GM18517 (cell line): Measurements from ENCODE around the gene CELA2B.
"Not testable (repeated sequence)": the region's sequence is repeated elsewhere in the genome, so short reads cannot be mapped to it uniquely, and the experiment has no call there.

ENCODE experiments used
- ATAC-seq: cut with Tn5 transposase; IDR thresholded peaks from one replicate; pipeline ENCODE4 v1.9.1; 2021; ENCODE audit warnings: mild to moderate bottlenecking, moderate library complexity; ENCODE audit not compliant: unreplicated experiment

The CELA2B gene

DNA sequence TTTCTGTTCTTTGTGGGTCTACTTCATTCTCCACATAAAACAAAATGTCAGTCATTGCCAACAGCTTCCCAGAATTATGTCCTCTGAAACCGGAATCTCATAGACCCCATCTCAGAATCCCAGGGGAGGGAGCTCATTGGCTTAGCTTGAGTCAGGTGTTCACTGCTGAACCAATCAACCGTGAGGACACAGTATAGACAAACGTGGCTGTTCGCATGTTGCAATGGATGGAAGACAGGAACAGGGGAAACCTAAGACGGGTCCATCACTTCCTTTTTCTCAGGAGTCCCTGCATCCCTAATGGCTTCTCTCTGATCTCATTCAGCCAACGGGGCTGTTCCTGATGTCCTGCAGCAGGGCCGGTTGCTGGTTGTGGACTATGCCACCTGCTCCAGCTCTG, 10.2 kb upstream of the CELA2B start:
- ATAC-seq = no peak

DNA sequence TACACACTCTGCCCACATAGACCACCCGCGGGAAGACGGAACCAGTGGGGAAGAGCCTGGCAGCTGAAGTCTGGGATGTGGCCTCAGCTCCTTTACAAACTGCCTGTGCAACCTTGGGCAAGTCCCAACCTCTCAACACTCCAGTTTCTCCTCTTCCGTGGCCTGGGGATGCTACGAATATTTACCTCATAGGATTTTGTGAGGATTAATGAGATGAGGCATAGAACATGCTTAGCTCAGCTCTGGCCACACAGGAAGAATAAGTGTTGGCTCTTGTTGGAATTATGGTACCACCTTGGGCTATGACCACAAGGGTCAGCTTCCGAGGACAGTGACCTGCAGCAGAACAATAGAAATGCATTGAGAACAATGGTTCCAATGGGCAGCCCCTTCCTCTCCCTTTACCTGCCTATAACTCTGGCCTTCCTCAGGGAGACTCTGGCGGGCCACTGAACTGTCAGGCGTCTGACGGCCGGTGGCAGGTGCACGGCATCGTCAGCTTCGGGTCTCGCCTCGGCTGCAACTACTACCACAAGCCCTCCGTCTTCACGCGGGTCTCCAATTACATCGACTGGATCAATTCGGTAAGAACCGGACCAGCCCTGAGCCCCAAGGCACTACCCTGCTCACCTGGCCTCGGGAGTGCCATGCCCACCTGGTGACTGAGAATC, 8.8 kb upstream of the CELA2B start:
- ATAC-seq = not testable (repeated sequence)

DNA sequence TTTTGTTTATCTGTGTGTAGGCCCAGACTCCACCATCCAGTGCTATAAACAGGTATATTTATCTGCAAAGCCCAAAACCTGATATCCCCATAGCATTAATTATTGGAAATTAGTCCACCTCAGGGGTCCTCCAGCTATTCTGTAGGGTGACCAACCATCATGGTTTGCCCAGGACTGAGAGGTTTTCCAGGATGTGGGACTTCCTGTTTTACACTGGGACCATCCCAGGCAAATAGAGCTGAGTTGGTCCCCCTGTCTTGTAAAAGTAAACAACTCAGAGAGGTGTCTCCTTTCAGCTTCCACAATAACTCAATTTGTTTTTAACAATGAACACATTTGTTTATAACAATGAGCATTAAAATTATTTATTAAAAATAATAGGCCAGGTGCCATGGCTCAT, 7.8 kb upstream of the CELA2B start:
- ATAC-seq = no peak

DNA sequence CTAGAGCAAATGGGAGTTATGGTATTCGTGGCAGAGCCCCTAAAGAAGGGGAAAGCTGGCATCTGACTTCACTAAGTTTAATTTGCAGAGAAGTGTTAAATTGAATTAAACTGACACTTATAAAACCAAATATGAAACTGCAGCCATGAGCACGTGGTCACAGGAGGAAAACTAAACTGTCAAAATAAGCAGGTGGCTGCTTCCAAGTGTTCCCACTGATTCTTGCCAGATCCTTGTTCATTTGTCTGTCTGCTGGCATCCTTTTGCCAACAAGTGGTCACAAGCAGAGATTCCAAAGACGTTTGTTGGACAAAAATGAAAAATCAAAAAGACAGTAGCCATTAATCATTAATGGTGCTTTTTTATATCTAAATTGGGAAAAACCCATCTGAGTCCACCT, 6.5 kb upstream of the CELA2B start:
- no peak for ATAC-seq

DNA sequence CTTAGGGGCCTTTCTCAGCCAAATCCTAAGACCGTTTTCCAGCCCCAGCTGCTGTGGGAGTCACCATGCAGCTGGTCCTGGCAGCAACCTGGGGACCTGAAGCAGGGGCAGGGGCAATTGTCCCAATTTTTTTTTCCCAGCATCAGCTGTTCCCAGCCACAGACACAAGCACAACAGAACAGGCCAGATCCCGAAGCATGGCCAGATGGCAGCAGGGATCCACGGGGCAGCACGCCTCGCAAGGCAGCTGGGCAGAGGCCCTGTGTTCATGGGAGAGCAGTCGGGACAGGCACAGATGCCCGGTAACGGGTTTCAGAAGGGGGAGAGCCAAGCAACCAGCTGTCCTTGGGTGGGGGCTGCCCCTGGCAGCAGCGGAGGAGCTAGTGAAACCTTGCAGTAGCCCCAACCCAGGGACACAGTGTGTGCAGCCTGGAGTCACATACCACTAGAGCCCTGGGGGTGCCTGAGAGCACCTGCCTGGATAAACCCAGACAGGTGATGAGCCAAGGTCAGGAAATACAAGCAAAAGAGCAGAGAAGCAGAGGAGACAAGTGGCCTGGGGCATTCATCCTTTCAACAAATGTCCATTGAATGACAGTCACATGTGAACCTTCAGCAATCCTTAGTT, 6.0 kb upstream of the CELA2B start:
- not testable (repeated sequence) for ATAC-seq

DNA sequence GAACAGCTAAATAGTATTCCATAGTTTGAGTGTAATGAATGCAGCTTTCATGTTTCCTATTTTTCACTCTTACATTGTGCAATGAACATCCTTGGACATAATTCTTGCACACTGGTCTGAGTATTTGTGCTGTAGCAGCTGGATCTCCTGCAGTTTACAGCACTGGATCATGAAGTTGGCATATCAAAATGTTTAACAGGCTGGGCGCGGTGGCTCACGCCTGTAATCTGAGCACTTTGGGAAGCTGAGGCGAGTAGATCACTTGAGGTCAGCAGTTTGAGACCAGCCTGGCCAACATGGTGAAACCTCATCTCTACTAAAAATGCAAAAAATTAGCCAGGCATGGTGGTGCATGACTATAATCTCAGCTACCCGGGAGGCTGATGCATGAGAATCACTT, 4.8 kb upstream of the CELA2B start:
- ATAC-seq = not testable (repeated sequence)

DNA sequence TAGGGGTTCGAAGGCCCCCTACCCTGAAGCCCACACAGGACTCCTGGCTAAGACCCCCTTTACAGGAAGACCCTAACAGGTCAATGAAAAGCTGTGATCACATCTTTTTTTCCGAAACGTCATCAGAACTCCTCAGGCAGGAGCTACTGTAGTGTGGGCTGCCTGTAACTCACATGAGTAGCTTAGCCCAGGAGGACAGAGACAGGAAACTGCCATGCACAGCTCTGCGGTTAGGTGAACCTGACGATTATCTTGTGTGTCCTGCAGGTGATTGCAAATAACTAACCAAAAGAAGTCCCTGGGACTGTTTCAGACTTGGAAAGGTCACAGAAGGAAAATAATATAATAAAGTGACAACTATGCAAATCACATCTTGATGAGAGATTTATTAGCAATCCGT, 4.2 kb upstream of the CELA2B start:
- ATAC-seq = not testable (repeated sequence)

DNA sequence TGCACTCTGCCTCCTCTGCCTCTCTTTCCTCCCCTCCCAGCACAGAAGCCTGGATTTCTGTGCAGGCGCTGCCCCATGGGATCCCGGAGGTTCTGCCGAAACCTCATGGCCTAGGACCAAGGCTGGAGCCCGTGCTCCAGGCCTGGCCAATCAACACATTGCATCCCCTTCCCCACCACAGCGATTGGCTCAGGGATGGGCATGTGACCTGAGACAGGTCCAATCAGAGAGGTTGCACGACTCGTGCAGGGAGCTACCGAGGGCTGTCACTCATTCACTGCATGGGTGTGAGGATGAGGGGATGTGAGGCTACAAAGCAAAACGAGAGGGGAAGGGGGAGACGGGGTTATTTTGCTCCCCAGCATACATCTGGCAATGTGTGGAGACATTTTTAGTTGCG, 3.3 kb upstream of the CELA2B start:
- ATAC-seq = no peak

DNA sequence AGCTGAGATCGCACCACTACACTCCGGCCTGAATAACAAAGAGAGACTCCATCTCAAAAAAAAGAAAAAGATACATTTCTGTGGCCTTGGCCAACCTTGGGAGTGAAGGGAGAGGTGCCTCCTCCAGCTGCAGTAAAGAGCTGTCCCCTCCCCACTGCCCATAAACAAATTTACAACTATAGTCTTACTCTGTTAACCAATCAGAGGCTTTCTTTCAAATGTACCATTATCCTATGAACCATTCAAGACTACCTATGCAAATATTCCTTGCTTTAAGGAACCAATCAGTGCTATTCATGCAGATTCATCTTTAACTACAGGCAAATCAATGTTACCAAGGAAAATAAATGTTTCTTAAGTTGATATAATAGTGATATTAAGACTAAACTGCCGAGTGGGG, 1.0 kb downstream of the CELA2B start:
- ATAC-seq = no peak

DNA sequence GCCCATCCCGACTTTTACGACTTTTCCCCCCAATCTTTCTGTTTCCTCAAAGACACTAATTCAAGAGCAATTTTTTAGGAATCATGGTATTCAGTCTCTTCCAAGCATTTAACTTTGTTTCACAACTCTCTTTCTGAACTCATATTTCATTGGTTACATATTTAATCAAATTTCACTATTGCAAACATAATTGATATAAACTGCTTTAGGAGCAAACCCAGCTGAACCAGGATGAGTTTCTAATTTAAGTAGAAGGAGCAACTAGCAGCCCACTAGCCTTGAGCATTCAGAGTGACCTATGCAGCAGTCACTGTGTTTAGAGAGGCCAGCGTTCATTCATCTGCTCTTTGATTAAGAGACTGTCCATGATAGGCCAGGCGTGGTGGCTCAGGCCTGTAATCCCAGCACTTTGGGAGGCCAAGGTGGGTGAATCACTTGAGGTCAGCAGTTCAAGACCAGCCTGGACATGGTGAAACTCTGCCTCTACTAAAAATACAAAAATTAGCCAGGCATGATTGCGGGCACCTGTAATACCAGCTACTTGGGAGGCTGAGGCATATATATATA, 1.8 kb downstream of the CELA2B start:
- ATAC-seq = no peak

DNA sequence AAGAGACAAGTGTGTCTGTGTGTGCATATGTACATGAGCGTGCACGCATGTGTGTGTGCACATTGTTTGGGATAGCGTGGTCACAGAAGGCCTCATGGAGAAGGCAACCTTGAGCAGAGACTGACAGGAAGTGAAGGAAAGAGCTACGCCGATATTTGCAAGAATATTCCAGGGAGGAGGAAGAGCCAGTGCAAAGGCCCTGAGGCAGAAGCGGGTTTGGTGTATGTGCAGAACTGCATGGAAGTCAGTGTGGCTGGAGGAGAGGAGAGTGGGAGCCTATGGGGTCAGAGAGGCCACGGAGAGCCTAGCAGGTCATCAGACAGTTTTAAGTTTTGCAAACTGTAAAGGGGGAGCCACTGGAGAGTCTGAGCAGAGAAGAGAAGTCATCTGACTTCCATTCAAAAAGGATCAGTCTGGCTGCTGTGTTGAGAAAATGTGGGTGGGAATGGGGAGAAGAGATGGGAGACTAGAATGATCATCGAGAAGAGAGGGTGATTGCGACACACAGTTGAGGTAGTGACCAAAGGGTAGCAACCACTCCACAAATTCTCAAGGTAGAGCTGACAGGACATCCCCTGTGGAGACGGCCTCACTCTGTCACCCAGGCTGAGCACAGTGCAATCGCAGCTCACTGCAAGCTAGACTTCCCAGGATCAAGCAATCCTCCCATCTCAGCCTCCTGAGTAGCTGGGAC, 3.9 kb downstream of the CELA2B start:
- ATAC-seq = no peak

DNA sequence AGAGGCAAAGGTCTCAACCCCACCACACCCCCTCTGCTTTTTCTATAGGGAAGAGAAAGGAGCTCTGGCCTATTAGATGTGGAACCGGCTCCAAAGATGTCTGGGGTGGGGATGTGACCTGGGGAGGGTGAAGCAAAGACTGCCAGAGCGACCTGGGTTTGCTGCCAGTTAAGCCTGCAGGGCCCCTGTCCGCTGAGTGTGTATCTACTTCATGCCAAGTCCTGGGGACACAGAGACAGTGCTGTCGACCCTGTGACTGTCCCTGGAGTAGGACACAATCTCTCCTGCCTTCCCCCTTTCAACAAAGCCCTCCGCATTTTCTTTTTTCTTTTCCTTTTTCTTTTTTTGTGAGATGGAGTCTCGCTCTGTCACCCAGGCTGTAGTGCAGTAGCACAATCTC, 6.6 kb downstream of the CELA2B start:
- ATAC-seq = not testable (repeated sequence)

DNA sequence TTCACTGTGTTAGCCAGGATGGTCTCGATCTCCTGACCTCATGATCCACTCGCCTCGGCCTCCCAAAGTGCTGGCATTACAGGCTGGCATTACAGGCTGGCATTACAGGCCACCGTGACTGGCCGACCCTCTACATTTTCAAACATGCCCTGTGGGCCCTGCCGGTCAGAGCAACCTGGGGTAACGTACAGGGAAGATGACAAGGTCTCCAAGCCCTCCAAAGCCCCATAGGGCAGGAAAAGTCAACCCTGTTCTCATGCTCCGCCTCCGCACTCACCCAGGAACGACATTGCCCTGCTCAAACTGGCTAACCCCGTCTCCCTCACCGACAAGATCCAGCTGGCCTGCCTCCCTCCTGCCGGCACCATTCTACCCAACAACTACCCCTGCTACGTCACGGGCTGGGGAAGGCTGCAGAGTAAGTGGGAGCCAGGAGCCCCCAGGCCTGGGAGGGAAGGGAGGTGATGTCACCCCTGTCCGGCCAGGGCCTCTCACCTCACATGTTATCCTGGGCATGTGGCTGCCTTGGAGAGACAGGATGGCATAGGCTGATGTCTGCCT, 7.2 kb downstream of the CELA2B start:
- ATAC-seq = not testable (repeated sequence)

DNA sequence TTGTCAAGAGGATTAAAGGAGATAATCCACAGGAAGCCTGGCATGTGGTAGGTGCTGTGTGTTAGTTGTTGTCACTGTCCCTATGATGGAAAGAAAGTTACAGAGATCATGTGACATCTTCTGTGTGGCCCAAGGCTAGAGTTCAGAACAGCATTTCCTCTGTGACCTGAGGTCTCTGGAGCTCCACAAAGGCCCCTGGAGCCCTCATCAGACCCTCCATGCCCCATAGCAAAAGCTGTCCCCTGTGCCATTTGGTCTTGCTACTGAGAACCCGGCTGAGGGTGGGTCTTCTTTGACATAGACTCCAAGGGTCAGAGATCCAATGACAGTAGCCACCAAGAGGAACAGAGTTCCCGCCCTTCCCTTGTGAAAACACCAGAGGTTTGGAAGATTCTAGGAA, 8.1 kb downstream of the CELA2B start:
- ATAC-seq = no peak

DNA sequence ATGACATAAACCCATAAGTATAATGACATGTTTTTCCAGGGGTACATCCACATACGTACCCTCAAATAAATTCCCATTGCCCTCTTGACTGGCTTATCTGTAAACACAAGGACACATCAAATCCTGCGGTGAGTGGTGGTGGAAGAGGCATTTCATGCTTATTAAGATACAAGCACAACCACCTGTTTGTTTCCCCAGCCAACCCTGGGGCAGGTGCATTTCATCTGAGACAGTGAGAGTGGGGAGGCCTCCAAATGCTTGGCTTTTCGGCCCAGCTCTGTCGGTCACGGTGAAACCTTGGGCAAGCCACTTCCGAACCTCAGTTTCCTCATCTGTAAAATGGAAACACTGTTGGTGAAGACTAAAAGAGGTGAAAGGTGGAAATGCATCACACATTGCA, 8.5 kb downstream of the CELA2B start:
- ATAC-seq = not testable (repeated sequence)

DNA sequence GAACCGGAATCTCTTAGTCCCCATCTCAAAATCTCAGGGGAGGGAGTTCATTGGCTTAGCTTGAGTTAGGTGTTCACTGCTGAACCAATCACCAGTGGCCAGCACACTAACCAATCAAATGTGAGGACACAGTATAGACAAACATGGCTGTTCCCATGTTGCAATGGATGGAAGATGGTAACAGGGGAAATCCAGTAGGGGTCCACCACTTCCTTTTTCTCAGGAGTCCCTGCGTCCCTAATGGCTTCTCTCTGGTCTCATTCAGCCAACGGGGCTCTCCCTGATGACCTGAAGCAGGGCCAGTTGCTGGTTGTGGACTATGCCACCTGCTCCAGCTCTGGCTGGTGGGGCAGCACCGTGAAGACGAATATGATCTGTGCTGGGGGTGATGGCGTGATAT, 9.7 kb downstream of the CELA2B start:
- no peak for ATAC-seq

DNA sequence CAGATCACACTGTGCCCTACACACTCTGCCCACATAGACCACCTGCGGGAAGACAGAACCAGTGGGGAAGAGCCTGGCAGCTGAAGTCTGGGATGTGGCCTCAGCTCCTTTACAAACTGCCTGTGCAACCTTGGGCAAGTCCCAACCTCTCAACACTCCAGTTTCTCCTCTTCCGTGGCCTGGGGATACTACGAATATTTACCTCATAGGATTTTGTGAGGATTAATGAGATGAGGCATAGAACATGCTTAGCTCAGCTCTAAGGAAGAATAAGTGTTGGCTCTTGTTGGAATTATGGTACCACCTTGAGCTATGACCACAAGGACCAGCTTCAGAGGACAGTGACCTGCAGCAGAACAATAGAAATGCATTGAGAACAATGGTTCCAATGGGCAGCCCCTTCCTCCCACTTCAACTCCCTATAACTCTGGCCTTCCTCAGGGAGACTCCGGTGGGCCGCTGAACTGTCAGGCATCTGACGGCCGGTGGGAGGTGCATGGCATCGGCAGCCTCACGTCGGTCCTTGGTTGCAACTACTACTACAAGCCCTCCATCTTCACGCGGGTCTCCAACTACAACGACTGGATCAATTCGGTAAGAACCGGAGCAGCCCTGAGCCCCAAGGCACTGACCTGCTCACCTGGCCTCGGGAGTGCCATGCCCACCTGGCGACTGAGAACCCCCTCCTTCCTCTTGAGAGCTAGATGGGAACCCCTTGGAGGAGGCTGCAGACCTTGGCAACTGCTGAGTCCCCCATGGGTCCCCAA, 11.1 kb downstream of the CELA2B start:
- not testable (repeated sequence) for ATAC-seq

DNA sequence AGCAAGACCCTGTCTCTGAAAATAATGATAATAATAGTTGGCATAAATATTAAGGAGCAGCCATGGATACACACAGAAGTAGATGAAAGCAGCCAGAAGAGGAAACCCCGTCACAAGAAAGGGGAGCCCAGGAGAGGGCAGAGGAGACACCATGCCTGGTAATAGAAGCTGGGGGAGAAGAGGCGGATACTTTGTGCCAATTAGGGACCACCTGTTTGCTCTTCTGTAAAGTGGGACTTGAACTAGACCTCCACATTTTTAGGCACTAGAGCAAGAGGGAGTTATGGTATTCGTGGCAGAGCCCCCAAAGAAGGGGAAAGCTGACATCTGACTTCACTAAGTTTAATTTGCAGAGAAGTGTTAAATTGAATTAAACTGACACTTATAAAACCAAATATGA, 12.5 kb downstream of the CELA2B start:
- no peak for ATAC-seq

DNA sequence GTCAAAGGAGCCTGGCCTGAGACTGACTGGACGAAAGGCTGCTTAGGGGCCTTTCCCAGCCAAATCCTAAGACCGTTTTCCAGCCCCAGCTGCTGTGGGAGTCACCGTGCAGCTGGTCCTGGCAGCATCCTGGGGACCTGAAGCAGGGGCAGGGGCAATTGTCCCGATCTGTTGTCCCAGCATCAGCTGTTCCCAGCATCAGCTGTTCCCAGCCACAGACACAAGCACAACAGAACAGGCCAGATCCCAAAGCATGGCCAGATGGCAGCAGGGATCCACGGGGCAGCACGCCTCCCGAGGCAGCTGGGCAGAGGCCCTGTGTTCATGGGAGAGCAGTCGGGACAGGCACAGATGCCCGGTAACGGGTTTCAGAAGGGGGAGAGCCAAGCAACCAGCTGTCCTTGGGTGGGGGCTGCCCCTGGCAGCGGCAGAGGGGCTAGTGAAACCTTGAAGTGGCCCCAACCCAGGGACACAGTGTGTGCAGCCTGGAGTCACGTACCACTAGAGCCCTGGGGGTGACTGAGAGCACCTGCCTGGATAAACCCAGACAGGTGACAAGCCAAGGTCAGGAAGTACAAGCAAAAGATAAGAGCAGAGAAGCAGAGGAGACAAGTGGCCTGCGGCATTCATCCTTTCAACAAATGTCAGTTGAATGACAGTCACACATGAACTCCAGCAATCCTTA, 13.3 kb downstream of the CELA2B start:
- ATAC-seq = no peak

DNA sequence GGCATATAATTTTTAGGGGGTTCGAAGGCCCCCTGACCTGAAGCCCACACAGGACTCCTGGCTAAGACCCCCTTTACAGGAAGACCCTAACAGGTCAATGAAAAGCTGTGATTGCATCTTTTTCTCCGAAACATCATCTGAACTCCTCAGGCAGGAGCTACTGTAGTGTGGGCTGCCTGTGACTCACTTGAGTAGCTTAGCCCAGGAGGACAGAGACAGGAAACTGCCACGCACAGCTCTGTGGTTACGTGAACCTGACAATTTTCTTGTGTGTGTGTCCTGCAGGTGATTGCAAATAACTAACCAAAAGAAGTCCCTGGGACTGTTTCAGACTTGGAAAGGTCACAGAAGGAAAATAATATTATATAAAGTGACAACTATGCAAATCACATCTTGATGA, 15.1 kb downstream of the CELA2B start:
- not testable (repeated sequence) for ATAC-seq
